Bronchial epithelial cell (primary cell): Measurements from ENCODE around the gene HSBP1. TPM values are rescaled to one million over a fixed set of nuclear protein-coding genes. Genes with fewer than 3 reads are reported as not detected.
A peak's percentile ranks its signal among the peaks of the same experiment; 100 is the strongest.

Experiments used
- DNase-seq: peaks from one replicate; pipeline ENCODE4 v3.0.0-alpha.2; 2010; ENCODE audit warnings: low read depth
- FAIRE-seq: peaks from 2 replicates; lab custom pipeline; 2011; peaks lifted over from hg19 to GRCh38; lab: Jason Lieb, UNC
- H3K27me3 ChIP-seq: 2 replicates; pipeline ENCODE4 v1.5.1; 2011; ENCODE audit warnings: low read length; ENCODE audit not compliant: control insufficient read depth, insufficient read depth
- H3K36me3 ChIP-seq: 2 replicates; pipeline ENCODE4 v1.5.1; 2011; ENCODE audit warnings: low read length; ENCODE audit not compliant: control insufficient read depth, insufficient read depth
- H3K4me3 ChIP-seq: 2 replicates; pipeline ENCODE4 v1.5.1; 2011; ENCODE audit warnings: mild to moderate bottlenecking, low read depth, low read length, control low read depth
- total RNA-seq: library from RNA; depleted of rRNA; stranded (reverse); fragments of >200 nt; gene quantifications from 2 replicates; pipeline ENCODE4 v1.2.1, GENCODE V29; 2014
- TF ChIP-seq, protein P1 (sequence below): IDR thresholded peaks from 2 replicates; pipeline ENCODE4 v1.5.1; 2011; ENCODE audit warnings: mild to moderate bottlenecking, moderate library complexity, low read length, control low read depth, inconsistent platforms; ENCODE audit not compliant: insufficient read depth, severe bottlenecking

Gene HSBP1
- total RNA-seq, 1 donor from 2014 or later = 20.0 TPM

- FAIRE-seq (peak; percentile 90), DNase-seq (peak; percentile 93)
- H3K4me3 ChIP-seq = no peak overlapping the region
- TF ChIP-seq, protein P1, sequence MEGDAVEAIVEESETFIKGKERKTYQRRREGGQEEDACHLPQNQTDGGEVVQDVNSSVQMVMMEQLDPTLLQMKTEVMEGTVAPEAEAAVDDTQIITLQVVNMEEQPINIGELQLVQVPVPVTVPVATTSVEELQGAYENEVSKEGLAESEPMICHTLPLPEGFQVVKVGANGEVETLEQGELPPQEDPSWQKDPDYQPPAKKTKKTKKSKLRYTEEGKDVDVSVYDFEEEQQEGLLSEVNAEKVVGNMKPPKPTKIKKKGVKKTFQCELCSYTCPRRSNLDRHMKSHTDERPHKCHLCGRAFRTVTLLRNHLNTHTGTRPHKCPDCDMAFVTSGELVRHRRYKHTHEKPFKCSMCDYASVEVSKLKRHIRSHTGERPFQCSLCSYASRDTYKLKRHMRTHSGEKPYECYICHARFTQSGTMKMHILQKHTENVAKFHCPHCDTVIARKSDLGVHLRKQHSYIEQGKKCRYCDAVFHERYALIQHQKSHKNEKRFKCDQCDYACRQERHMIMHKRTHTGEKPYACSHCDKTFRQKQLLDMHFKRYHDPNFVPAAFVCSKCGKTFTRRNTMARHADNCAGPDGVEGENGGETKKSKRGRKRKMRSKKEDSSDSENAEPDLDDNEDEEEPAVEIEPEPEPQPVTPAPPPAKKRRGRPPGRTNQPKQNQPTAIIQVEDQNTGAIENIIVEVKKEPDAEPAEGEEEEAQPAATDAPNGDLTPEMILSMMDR = peak; percentile 92
- H3K27me3 ChIP-seq = peaks cover 4% of the 10 kb centered on the region
- no peaks in the 10 kb centered on the region for H3K36me3 ChIP-seq
Measured at GRCh38 chr16:83826146-83826913, 18.6 kb downstream of the HSBP1 start.

DNA sequence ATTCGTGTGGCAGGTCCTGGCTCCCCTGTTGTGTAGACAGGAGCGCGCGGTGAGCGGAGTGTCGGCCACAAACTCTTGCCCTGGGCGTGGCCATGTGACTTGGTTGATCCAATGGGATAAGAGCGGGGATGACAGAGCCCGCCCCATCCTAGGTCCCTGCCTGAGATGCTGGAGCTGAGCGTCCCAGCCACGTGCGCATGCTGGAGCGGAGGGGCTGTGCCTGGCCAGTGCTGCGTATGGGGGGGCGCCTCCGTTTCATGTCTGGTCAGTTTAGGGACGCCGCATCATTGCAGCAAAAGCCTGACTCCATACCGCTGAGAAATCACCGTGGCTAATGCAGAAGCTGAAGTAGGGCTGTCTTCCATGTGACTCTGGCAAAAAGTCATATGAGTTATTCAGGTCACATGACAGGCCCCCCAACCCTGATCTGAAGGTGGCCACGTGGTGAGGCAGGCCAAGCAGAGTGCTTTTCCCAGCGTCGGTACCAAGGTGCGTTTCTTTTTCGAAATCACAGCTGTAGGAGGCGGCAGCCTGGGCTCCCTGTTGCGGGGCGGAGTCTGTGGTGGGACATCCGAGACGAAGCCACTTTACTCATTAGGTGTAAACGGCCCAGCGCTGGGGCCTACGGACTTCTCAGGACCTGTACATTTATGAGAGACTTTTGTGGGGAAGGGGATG lies 22.5 kb downstream of the HSBP1 start:
- FAIRE-seq = no peak
- TF ChIP-seq, protein P1 = no peak
- H3K27me3 ChIP-seq = peaks cover 2% of the 10 kb centered on the region

GRCh38 chr16:83830769-83831455 lies 23.1 kb downstream of the HSBP1 start:
- no peaks in the 10 kb centered on the region for H3K36me3 ChIP-seq
- peaks cover 2% of the 10 kb centered on the region for H3K27me3 ChIP-seq
- no peak overlapping the region for H3K4me3 ChIP-seq
- DNase-seq = no peak
- no peak for FAIRE-seq
- TF ChIP-seq, protein P1 = no peak

More for the DNA sequence above, 22.5 kb downstream of the HSBP1 start:
- Histone ChIP-seq H3K4me3 (no peak overlapping the region), H3K36me3 (no peaks in the 10 kb centered on the region)
- no peak for DNase-seq

GRCh38 chr16:83831456-83831987 lies 23.7 kb downstream of the HSBP1 start:
- Histone ChIP-seq H3K27me3 (peaks cover 2% of the 10 kb centered on the region), H3K36me3 (no peaks in the 10 kb centered on the region), H3K4me3 (no peak overlapping the region)
- no peak for DNase-seq
- no peak for FAIRE-seq
- TF ChIP-seq, protein P1 = no peak

DNA sequence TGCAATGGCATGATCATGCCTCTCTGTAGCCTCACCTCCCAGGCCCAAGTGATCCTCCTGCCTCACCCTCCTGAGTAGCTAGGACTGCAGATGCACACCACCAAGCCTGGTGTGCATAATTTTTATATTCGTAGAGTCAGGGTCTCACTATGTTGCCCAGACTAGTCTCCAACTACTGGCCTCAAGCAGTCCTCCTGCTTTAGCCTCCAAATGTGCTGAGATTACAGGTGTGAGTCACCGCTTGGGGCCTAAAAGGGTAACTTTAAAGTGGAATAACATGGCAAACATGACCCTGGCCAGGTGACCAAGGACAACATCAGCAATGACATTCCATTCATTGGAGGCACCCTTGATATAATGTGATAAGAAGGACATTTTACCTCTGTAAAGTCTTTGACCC lies 26.1 kb downstream of the HSBP1 start:
- Histone ChIP-seq H3K4me3 (no peak overlapping the region), H3K36me3 (no peaks in the 10 kb centered on the region), H3K27me3 (peaks cover 2% of the 10 kb centered on the region)
- DNase-seq = no peak
- no peak for FAIRE-seq
- TF ChIP-seq, protein P1 = no peak
